Mesothelial cell of epicardium (in vitro differentiated cells): ENCODE measurements around the gene WNT5A. TPM values are rescaled to one million over a fixed set of nuclear protein-coding genes. Genes with fewer than 3 reads are reported as not detected.
A peak's percentile ranks its signal among the peaks of the same experiment; 100 is the strongest.

Experiments used
- DNase-seq, 2 experiments: peaks; one replicate each; pipeline ENCODE4 v3.0.0; 2021; ENCODE audit warnings: low spot score in 2 of 2; ENCODE audit not compliant: unreplicated experiment in 2 of 2
- H3K27ac Mint-ChIP-seq: 2 replicates; pipeline ENCODE4 v1.8.0; 2021; ENCODE audit warnings: mixed read lengths
- H3K27me3 Mint-ChIP-seq: 2 replicates; pipeline ENCODE4 v1.8.0; 2021; ENCODE audit warnings: low read depth, mixed read lengths
- H3K36me3 Mint-ChIP-seq: 2 replicates; pipeline ENCODE4 v1.8.0; 2021; ENCODE audit warnings: mixed read lengths
- H3K4me1 Mint-ChIP-seq: 2 replicates; pipeline ENCODE4 v1.8.0; 2021; ENCODE audit warnings: mixed read lengths
- H3K4me3 Mint-ChIP-seq: 2 replicates; pipeline ENCODE4 v1.8.0; 2021; ENCODE audit warnings: mild to moderate bottlenecking, moderate library complexity, mixed read lengths
- H3K9me3 Mint-ChIP-seq: 2 replicates; pipeline ENCODE4 v1.8.0; 2021; ENCODE audit warnings: mixed read lengths
- CTCF ChIP-seq: fragments of 200-600 bp; sonication (generic); IDR thresholded peaks from one replicate; pipeline ENCODE4 v1.5.0; 2021; ENCODE audit warnings: antibody characterized with exemption; ENCODE audit not compliant: unreplicated experiment
- total RNA-seq: library from RNA; stranded (reverse); gene quantifications from 3 replicates; pipeline ENCODE4 v1.2.1, GENCODE V29; 2021

The WNT5A gene
- total RNA-seq, 1 donor from 2014 or later = 63.8 TPM

GRCh38 chr3:55514962-55515361 is 27.9 kb upstream of the WNT5A start:
- H3K27me3 Mint-ChIP-seq = peaks cover 27% of the 10 kb centered on the region
- no peak for DNase-seq
- no peak for TF ChIP-seq CTCF
- H3K9me3 Mint-ChIP-seq = no peaks in the 10 kb centered on the region
- H3K4me1 Mint-ChIP-seq = peaks cover 61% of the 10 kb centered on the region
- no peak overlapping the region for H3K4me3 Mint-ChIP-seq
- no peak overlapping the region for H3K27ac Mint-ChIP-seq
- H3K36me3 Mint-ChIP-seq = no peaks in the 10 kb centered on the region

- TF ChIP-seq CTCF = no peak
- peak overlapping the region; percentile 60 for H3K27ac Mint-ChIP-seq
- peaks cover 39% of the 10 kb centered on the region for H3K27me3 Mint-ChIP-seq
- H3K4me3 Mint-ChIP-seq = no peak overlapping the region
- H3K4me1 Mint-ChIP-seq = peaks cover 40% of the 10 kb centered on the region
- no peaks in the 10 kb centered on the region for H3K9me3 Mint-ChIP-seq
- no peaks in the 10 kb centered on the region for H3K36me3 Mint-ChIP-seq
- DNase-seq = no peak
Observed at GRCh38 chr3:55512571-55513343, 25.7 kb upstream of the WNT5A start.

GRCh38 chr3:55511895-55512570 is 24.9 kb upstream of the WNT5A start:
- Mint-ChIP-seq H3K36me3 (no peaks in the 10 kb centered on the region), H3K4me1 (peaks cover 37% of the 10 kb centered on the region), H3K27me3 (peaks cover 42% of the 10 kb centered on the region), H3K4me3 (no peak overlapping the region), H3K9me3 (no peaks in the 10 kb centered on the region), H3K27ac (peak overlapping the region; percentile 45)
- no peak for TF ChIP-seq CTCF
- no peak for DNase-seq

- no peak overlapping the region for H3K4me3 Mint-ChIP-seq
- H3K9me3 Mint-ChIP-seq = no peaks in the 10 kb centered on the region
- peaks cover 34% of the 10 kb centered on the region for H3K4me1 Mint-ChIP-seq
- no peak overlapping the region for H3K27ac Mint-ChIP-seq
- H3K36me3 Mint-ChIP-seq = no peaks in the 10 kb centered on the region
- no peak for TF ChIP-seq CTCF
- H3K27me3 Mint-ChIP-seq = peaks cover 28% of the 10 kb centered on the region
- DNase-seq = no peak
Observed at GRCh38 chr3:55508335-55508734, 21.2 kb upstream of the WNT5A start.

- no peak for DNase-seq
- TF ChIP-seq CTCF = no peak
- Mint-ChIP-seq H3K4me1 (peaks cover 29% of the 10 kb centered on the region), H3K4me3 (no peak overlapping the region), H3K36me3 (no peaks in the 10 kb centered on the region), H3K27me3 (peaks cover 30% of the 10 kb centered on the region), H3K9me3 (no peaks in the 10 kb centered on the region), H3K27ac (no peak overlapping the region)
Observed at GRCh38 chr3:55507808-55508207, 20.7 kb upstream of the WNT5A start.
